GM19239 (cell line): Measurements from ENCODE around the gene HMCN1.
"Not testable (repeated sequence)": the region's sequence is repeated elsewhere in the genome, so short reads cannot be mapped to it uniquely, and the experiment has no call there.

ENCODE experiments used
- DNase-seq: peaks from one replicate; pipeline ENCODE4 v3.0.0; 2011; ENCODE audit warnings: low spot score; ENCODE audit not compliant: insufficient read length
- FAIRE-seq: peaks from 2 replicates; lab custom pipeline; 2011; peaks lifted over from hg19 to GRCh38; lab: Jason Lieb, UNC

The HMCN1 gene

GRCh38 chr1:185892831-185893403, 158.7 kb downstream of the HMCN1 start:
- DNase-seq, FAIRE-seq: not testable (repeated sequence)

GRCh38 chr1:185894791-185895190, 160.6 kb downstream of the HMCN1 start:
- FAIRE-seq (no peak), DNase-seq (no peak)

DNA sequence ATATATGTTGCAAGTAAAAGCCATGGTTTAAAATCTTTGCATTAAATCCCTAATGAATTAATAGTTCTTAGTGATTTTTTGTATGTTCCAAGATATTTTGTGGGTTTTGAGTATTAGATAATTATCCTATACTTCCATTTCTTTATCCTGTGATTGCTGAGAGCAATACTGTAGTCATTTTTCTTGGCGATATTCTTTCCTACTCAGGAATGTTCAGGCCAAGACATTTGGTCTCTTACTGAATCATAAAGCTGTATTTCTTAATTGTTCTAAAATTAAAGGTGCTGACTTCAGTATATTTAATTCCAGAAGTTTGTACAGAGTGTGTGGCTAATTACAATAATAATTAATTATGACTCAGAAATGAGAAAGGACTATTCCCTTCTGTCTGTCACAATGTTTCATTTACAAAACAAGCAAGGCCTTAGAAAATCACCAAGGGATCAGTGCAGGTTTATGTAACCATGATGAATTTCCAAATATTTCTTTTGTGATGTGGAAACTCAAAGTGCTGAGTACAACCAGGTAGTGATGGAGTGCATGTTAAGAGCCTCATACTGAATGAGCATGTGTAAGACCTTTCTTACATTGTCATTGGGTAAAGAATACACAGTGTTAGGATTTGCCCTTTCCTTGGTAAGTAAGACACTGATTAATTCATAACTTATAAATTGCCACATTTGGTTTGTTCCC, 161.2 kb downstream of the HMCN1 start:
- no peak for DNase-seq
- no peak for FAIRE-seq

DNA sequence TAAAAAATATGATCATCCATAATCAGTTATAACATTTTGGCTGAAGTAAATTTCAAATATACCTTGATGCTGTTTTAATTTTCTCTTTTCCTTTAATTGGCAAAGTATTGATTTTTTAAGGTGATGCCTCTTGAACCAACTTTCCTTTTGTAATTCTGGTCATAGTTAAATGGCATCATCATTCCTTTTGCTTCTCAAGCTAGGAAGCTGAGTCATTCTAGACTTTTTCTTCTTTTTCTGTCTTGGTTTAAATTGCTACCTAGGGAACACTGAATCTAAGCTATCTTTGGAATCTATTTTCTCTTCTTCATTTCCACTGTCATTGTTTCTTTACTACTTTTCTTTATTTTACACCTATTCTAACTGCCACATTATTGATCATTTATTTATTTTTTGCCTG, 162.7 kb downstream of the HMCN1 start:
- no peak for DNase-seq
- no peak for FAIRE-seq

DNA sequence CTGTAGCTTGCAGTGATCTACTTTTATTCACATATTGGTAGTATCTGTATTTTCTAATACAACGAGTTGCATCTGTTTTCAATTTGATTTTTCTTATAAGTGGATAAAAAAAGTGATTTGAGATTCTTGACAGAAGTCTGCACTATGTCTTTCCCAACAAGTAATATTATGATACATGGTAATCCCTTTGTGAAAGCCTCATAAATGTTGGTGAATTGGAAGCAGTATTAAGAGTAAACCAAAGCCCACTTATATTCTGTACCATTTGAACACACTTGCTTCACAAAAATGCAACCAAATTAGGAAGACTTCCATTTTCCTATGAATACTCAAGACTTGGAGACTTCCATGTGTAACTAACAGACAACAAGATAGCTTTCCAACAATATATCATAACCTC, 172.0 kb downstream of the HMCN1 start:
- DNase-seq (no peak), FAIRE-seq (no peak)

DNA sequence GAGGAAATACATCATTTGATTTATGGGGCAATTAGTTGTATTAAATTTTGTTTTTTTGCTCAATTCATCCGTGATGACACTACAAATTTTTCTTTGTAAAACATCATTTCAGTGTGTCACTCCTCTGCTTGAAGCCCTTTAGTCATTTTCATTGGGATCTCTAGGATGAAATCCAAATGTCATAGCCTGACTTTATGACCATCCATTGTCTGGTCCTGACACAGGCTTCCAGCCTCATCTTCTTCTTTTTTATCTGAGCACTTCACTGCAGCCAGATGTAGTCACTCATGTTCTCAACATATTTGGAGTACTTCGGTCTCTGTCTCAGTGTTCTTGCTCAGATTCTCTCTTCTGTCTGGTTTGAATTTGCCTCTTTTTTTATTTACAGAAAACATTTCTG, 173.1 kb downstream of the HMCN1 start:
- DNase-seq, result no peak

DNA sequence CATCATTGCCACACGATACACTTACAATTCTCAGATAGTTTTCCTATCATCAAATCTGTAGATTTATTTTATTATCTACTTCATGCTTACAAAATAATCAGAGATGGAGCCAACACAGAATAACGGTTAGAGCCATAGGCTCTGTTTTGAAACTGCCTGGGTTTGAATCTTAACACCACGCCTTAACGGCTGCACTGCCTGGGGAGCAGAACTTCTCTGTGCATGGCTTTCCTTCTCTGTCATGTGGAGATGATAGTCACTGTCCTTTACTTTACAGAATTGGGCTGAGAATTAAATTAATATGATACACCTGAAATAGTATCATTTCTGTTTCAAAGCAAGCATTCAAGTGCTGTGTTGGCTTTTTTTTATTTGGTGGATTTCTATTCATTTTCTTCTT, 177.8 kb downstream of the HMCN1 start:
- FAIRE-seq (no peak), DNase-seq (no peak)

More for the DNA sequence above, 173.1 kb downstream of the HMCN1 start:
- no peak for FAIRE-seq

- FAIRE-seq, result no peak
- no peak for DNase-seq
These were observed 178.3 kb downstream of the HMCN1 start for GRCh38 chr1:185912504-185912903.

- DNase-seq (no peak), FAIRE-seq (no peak)
These were observed 179.9 kb downstream of the HMCN1 start for GRCh38 chr1:185914089-185914488.

DNA sequence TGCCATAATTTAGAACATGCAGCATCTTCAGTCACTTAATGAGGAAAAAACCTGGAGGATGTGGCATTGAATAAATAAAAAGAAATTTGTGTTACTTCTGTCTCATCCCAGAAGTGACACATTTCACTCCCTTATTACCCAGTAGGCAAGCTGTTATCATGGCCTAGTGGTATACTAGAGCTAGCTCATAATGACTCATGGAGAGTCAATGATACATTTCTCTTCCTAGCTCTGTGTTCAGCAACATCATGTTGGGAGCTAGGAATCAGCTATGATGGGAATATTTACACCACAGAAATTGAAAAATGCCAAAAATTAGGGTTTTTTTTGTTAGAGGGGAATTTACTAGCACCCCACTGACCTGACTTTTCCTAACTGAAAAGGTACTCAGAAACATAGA, 182.7 kb downstream of the HMCN1 start:
- FAIRE-seq (no peak), DNase-seq (no peak)

DNA sequence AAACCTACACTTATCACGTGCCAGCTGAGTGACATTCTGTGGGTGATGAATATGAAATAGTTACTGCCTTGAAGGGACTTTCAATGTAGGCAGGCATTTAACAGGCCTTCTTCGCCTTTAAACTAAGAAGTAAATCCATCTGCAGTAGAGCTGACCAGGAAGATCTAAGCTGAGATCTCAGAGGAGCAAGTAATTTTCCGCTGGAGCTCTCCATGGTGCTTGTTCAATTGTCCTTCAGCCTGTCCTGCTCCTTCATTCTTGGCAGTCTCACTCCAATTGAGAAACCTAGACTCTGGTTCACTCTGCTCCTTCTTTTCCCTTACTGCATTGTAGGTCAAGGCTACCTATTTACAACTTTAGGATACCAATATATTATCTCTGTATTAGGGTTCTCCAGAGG, 183.5 kb downstream of the HMCN1 start:
- no peak for FAIRE-seq
- no peak for DNase-seq

- FAIRE-seq (no peak), DNase-seq (no peak)
These were observed 186.4 kb downstream of the HMCN1 start for GRCh38 chr1:185920602-185921001.

GRCh38 chr1:185921636-185922035, 187.4 kb downstream of the HMCN1 start:
- no peak for FAIRE-seq
- DNase-seq, result no peak

DNA sequence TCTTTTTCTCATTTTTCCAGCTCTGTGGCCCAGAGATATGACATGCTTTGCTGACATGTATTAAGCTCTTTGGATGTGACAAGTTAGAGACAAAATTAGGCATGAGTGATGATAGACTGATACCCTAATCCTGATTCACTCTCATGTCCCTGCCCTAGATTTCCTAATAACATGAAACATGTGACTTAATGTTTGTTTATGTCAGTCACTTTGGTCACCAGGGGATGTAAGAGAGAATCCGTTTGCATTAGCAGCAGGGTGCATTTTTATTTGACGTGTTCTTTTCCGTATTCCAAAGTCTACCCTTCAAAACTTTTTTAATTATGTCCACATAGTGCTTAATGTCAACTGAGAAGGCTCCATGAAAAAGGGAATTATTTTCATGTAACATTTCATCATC, 192.4 kb downstream of the HMCN1 start:
- FAIRE-seq (no peak), DNase-seq (no peak)

GRCh38 chr1:185929776-185930175, 195.6 kb downstream of the HMCN1 start:
- DNase-seq (no peak), FAIRE-seq (no peak)

DNA sequence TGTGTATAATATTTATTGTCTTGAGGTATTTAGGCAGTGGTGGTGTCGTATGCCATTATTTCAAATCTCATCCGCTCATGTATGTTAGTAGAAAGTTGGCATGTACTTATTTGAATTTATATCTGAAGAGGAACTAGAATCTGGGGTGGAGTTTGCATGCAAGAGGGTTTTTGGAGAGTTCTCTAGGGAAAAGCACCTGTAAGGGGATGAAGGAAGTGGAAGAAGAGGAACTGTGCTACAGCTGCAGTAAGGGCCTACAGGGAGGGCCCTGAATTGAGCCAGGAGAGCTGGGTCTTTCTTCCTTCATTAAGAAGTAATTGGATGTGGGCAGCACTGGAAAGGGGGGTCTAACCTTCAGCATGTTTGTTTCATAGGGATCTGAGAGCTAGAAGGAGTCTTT, 197.2 kb downstream of the HMCN1 start:
- no peak for FAIRE-seq
- DNase-seq, result no peak

DNA sequence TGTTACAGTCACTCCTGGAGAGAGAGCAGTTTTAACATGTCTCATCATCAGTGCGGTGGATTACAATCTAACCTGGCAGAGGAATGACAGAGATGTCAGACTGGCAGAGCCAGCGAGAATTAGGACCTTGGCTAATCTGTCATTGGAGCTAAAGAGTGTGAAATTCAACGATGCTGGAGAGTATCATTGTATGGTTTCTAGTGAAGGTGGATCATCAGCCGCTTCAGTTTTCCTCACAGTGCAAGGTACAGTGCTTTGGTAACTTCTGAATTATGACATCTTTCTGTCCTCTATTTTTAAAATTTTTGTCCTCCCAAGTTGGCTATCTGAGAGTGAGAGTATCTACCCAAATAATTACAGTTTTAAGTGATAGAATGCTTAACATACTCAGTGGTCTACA, 199.4 kb downstream of the HMCN1 start:
- DNase-seq (no peak), FAIRE-seq (no peak)

DNA sequence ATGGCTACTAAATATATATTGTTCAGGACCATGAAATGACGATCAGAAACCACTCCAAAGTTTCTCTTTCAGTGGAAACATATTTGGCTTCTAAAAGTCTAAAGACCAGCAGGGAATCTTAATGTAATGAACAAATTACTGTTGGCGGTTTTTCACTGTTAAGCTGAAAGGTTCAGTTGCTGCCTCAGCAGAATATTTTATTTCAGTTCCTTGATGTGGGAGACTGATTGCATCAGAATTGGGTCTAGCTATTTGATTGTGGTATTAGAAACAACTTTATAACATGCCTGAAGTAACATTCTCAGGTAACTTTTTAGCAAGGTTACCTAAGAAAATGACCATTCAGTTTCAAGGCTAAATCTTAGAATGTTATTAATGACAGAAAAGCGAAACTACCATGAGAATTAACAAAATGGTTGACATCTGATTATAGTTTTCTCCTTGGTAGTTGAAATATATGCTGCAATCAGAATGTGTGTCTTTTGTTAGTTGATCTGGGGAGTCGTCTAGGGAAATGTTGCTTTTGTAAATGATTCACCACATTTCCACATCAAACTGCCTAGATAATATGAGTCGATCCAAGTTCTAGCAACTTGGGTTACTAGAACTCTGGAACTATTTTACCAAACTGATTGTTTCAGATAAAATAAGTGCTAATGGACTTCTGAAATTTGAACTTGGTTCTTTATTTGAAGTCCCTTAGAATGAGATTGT, 200.4 kb downstream of the HMCN1 start:
- FAIRE-seq, result no peak
- no peak for DNase-seq

- DNase-seq, result no peak
- no peak for FAIRE-seq
These were observed 201.2 kb downstream of the HMCN1 start for GRCh38 chr1:185935360-185935759.

DNA sequence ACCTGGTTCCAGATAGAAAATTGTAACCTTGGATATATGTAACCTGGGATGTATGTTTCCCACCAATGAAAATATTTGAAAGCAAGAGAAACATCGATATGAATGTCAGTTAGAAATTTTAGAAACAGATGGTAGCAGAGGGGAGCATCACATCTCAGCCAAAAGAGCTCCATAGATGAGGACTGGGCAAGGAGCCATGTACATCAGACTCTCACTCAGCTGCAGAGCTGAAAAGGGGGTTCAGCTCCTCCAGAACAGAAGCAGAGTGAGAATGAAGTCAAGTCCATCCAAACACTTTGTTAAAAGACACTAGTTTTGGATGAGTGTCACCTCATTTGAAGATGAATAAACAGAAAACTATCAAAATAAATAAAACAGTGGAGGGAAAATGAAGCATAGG, 202.4 kb downstream of the HMCN1 start:
- FAIRE-seq, result no peak
- no peak for DNase-seq

DNA sequence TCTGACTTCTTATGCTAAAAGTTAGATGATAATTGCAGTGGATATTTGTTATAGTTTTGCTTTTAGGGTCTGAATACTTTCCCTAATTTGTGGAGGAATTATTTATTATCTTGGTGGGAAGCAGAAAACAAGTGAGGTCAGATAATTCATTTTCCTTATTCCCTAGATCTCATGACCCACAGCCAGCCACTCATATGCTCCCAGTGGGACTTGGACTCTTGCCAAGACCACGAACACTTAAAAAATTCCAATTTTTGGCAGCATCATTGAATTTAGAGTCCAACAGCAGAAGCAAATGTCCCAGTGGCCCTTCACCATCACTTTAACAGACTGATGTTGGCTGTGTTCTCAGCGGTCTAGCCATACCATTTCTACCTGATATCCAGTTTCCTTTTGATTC, 204.2 kb downstream of the HMCN1 start:
- FAIRE-seq, result no peak
- no peak for DNase-seq

DNA sequence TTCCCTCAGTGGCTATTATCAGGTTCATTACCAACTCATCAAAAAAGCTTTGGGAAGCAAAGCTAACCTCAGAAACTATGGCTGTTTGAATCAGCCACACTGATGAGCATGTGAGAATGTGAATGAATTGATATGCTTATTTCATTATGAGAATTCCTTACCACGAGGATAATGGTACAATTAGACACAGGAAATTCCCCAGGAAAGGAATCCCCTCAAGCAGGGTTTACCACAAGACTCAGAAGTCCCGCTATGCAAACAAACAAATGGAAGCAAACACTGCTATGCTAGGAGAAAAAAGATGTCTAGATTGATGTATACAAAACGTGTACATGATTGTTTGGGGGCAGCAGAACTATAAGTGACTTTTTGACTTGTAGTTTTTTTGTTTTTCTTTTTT, 205.0 kb downstream of the HMCN1 start:
- DNase-seq (no peak), FAIRE-seq (no peak)
